HG02852 (cell line): ENCODE measurements around the gene P3H3.

Source experiments
- ATAC-seq: cut with Tn5 transposase; IDR thresholded peaks from one replicate; pipeline ENCODE4 v1.9.1; 2021; ENCODE audit warnings: mild to moderate bottlenecking, moderate library complexity; ENCODE audit not compliant: unreplicated experiment

The P3H3 gene

DNA sequence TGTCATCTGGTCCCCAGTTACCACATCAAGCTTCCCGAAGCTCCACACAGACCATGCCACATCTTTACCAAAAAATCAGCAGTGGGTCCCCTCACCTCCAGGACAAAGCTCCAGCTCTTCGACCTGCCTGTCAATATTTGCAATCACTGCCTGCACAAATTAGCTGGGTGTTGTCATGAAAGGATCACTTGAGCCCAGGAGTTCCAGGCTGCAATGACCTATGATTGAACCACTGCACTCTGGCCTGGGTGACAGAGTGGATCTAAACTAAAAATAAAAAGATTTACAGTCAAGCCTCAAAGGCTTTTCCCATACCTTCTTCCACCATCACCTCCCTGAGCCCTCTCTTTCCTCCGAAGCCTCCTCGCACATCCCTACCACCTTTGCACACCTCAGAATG is 31.6 kb upstream of the P3H3 start:
- ATAC-seq, result no peak

DNA sequence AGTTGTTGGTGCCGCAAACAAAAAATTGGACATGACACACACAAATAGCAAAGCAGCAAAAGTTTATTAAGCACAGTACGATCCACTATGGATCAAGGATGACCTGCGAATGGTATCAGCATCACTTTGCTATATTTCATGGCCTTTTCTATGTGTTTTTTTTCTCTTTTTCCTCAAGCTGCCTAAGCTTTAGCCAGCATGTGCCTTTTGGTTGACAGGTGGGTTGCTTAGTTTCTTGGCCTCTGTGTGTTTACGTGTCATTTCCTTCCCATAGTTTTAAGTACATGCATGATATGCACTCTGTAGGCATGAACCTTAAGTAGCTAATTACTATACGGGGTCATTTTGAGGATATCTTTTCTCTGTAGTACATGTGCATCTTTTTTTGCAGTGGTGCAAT is 29.1 kb upstream of the P3H3 start:
- no peak for ATAC-seq

DNA sequence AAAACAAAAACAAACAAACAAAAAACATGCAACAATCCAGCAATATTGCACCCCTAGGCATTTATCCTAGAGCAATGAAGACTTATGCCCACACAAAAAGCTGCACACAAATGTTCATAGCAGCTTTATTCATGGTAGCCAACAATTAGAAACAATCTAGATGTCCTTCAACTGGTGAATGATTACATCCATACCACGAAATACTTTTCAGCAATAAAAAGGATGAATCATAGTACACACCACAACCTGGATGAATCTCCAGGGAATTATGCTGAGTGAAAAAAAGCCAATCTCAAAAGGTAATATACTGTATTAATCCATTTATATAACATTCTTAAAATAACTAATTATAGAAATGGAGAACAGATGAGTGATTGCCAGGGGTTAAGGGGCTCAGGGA is 21.0 kb upstream of the P3H3 start:
- ATAC-seq, result no peak

DNA sequence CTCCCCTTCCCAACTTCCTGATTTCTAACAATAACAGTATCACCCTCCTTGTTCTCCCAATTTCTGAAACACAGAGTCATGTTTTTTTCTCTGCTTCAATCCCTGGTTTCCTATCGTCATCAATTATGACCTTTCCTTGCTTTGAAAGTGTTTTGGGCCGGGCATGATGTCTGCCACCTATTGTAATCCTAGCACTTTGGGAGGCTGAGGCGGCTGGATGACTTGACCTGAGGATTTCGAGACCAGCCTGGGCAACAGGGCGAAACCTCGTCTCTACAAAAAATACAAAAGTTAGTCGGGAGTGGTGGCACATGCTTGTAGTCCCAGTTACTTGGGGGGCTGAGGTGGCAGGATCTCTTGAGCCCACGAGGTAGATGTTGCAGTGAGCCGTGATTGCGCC is 19.2 kb upstream of the P3H3 start:
- ATAC-seq, result no peak

DNA sequence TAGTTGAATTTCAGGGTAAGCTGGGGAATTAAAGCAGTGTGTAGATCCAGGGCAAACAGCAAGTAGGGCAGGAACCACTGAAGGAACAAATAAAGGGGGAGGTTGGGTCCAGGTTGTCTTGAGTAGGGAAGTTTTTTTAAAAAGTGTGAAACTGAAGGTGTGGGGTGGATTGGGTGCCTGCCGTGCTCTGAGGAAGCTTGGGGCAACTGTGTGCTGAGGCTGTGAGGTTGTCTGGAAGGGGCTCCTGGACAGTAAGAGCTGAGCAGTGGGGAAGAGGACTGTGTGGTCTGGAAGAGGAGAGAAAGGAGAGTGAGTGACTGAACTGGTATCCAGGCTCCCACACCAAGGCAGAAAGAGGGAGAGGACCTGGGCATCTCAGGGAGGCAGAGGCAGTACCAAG is 17.4 kb upstream of the P3H3 start:
- ATAC-seq, result no peak

DNA sequence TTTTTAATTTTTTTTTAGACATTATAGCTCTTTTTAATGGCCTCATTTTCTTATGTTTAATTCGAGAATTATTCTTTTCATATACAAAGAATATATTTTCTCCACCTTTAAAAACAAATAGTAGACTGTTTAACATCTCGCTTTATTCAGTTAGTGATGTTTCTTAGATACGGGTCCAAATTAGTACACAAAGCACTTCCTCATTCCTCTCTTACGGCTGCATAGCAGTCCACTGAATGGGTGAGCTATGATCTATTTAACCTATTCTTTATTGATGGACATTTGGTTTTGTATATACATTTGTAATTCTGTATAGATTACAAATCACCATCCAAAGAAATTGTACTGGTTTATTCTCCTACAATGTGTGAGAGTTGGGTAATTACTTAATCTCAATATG is 14.8 kb upstream of the P3H3 start:
- ATAC-seq, result no peak

DNA sequence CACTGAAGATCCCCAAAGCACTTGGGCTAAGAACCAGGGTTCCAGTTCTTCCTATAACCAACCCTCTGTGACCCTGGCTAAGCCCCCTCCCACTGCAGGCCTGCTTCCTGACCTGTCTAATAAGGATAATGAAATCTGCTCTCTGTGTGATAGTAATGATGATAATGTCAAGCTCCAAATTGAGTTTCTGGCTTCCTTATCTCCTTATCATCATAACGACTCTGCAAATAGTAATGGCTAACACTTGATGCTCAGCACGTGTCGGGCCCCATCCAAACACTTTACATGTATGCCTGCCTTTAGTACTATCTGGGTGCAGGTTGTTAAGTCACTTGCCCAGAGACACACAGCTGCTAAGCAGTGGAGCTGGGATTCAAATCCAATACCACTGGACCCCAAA is 11.6 kb upstream of the P3H3 start:
- no peak for ATAC-seq

DNA sequence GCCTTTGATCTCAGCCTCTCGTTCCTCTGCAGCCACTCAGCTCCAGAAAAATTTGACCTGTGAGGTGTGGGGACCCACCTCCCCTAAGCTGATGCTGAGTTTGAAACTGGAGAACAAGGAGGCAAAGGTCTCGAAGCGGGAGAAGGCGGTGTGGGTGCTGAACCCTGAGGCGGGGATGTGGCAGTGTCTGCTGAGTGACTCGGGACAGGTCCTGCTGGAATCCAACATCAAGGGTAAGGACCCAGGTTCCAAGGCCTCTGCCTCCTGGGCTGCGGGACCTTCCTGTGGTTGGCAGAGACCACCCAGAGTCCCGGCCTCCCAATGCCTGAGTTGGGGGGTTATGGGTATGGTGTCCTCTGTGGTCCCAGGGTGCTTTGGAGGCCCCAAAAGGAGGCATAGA is 11.1 kb upstream of the P3H3 start:
- no peak for ATAC-seq

DNA sequence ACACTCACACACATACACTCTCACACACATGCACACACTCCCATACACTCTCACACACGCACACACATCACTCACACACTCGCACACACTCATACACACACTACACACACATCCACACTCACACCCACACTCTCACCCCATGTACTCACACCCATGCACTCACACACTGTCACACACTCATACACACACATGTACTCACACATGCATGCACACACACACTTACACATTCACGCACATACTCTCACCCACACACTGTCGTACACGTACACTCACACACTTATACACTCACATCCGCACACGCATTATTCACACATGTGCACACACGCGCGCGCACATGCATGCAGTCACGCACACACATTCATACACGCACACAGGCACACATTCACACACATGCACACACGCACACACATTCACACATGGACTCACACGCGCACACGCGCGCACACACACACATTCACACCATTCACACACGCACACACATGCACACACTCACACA is 10.5 kb upstream of the P3H3 start:
- ATAC-seq, result no peak

DNA sequence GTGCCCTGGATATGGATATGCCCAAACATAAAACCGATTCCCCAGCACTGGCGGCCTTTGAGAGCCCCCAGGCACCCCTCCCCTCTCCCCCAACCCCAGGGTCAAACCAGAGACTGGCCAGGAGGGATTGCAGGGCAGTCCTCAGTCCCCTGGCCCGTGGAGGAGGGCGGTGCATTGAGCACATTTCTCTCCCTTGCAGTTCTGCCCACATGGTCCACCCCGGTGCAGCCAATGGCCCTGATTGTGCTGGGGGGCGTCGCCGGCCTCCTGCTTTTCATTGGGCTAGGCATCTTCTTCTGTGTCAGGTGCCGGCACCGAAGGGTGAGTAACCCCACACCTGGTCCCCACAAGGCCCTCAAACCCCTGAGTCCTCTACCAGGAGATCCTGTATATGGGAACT is 10.0 kb upstream of the P3H3 start:
- ATAC-seq, result no peak

DNA sequence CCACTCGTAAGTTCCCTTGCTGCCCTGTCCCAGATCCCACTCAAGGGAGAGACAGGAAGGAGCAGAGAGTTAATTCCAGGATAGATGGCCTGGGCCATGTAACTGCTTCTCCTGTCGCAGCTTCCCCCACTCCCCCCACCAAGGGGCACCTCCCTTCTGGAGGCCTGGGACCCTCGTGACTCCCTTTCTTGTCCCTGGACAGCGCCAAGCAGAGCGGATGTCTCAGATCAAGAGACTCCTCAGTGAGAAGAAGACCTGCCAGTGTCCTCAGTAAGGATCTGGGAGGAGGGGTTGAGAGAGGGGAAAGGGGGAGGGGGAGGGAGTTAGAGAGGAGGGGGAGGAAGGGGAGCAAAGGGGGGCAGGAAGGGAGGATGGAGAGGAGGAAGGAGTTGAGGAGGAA is 9.6 kb upstream of the P3H3 start:
- no peak for ATAC-seq

DNA sequence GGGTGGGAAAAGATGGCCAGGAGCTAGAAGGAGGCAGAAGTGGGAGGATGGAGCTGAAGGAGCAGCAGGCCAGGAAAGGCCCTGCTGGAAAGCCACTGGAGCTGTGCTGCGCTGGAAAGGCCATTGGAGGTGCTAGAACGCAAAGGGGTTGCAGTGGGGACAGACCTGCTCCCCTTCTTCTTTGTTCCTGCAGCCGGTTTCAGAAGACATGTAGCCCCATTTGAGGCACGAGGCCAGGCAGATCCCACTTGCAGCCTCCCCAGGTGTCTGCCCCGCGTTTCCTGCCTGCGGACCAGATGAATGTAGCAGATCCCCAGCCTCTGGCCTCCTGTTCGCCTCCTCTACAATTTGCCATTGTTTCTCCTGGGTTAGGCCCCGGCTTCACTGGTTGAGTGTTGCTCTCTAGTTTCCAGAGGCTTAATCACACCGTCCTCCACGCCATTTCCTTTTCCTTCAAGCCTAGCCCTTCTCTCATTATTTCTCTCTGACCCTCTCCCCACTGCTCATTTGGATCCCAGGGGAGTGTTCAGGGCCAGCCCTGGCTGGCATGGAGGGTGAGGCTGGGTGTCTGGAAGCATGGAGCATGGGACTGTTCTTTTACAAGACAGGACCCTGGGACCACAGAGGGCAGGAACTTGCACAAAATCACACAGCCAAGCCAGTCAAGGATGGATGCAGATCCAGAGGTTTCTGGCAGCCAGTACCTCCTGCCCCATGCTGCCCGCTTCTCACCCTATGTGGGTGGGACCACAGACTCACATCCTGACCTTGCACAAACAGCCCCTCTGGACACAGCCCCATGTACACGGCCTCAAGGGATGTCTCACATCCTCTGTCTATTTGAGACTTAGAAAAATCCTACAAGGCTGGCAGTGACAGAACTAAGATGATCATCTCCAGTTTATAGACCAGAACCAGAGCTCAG is 8.8 kb upstream of the P3H3 start:
- ATAC-seq, result no peak

DNA sequence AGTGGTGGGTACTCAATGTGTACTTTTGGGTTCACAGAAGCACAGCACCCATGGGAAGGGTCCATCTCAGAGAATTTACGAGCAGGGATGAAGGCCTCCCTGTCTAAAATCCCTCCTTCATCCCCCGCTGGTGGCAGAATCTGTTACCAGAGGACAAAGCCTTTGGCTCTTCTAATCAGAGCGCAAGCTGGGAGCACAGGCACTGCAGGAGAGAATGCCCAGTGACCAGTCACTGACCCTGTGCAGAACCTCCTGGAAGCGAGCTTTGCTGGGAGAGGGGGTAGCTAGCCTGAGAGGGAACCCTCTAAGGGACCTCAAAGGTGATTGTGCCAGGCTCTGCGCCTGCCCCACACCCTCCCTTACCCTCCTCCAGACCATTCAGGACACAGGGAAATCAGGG is 8.0 kb upstream of the P3H3 start:
- no peak for ATAC-seq

DNA sequence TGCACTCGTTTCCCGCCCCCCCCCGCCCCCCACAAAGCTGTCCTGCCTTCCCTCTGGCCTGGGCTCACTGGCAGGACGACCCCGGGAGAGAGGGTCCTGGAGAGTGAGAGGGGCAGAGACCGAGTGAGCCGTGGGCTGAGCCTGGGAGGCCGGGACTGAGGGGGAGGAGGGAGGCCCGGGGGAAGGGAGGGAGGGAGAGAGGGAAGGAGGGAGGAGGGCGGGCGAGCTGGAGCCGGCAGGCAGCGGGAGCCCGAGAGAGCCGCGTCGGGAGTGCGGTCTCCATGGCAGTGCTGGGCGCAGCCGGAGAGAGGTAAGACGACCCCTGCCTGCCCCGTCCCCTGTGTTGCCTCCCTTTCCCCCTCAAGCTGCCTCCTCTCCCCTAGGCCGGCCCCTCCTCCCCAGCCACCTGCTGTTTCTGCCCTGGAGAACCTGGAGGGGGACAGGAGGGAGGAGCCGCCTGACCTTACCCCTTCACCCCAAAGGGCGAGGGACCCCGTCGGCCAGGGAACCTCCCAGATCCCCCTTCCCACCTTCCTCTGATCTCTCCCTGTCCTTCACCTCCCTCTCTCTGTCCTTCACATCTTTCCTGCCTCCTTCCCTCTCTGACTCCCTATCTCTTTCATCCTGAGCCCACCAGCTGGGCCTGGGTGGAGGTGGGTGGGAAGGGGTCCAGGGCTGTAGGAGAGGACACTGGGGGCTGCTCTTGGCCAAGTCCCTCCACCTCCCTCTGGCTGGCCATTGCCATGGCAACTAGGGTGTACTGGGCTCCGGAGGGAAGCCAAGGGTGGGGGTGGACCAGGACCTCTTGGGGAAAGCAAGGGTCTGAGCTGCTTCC is 6.4 kb upstream of the P3H3 start, which contains the start of gene GPR162:
Gene GPR162 (plus strand): TSS at position 231 of the 835 bp plus-strand sequence. CDS start 2,078 bp downstream, outside the sequence.
- no peak for ATAC-seq

DNA sequence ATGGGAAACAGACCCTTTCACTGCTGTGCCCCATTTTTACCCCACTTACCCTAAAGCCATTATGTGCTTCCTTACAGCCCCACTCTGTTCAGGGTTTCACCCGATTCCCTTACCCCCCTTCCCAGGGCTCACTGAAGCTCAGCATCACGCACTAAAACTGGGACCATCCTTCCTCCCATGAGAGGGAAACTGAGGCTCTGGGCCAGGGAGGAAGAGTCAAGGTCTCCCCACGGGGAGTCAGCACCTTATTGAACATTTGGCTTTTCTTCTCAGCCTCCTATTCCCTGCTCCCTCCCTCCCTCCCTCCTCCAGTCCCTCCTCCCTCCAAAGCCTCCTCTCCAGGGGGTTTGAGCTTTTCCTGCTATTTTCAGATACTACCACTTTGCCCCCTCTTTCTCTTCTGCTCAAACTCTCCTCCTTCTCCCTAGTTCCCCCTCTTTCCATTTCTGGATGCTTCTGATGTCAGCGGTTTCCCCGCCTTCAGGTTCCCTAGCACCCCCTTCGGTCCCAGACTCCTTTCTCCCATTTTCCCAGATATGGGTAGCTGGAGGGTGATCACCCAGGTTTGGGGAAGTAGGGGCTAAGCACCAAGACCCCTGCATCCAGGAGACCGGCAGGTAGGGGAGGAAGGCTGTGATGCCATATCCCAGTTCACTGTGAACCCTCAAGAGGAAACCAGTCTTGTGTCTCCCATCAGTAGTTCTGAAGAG is 5.6 kb upstream of the P3H3 start:
- ATAC-seq, result no peak

DNA sequence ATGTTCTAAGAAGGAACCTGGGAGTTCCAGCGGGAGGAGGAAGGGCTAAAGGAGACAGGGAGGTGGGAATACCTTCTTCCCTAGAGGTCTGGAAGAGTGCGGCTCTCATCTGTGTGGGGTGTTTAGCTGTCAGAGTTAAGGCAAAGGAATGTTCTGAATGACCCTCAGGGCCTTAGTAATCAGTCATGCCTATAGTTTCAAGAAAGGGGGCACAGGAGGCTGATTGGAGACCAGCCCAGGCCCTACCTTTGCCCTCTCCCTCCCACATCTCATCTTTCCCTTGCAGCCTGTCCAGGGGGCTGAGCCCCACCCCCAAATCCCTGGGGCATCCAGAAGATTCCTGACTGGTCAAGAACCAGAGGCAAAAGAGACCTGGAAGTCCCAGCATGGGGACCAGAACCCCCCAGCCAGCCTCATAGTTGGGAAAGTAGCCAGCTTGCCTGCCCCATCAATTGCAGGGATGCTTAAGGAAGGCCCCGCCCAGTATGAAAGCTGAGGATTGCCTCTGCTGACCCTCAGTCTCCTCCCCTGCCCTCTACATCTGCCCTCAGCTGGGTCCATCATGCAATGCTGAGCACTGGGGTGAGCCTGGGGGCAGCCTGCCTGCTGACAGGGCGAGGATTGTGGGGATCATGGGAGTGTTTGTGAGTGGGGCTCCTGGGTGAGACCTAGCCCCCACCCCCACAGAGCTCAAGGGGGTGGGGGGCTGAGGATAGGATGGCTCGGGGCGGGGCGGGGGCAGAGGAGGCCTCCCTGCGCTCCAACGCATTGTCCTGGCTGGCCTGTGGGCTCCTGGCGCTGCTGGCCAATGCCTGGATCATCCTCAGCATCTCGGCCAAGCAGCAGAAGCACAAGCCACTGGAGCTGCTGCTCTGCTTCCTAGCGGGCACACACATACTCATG is 4.8 kb upstream of the P3H3 start:
- ATAC-seq, result no peak

DNA sequence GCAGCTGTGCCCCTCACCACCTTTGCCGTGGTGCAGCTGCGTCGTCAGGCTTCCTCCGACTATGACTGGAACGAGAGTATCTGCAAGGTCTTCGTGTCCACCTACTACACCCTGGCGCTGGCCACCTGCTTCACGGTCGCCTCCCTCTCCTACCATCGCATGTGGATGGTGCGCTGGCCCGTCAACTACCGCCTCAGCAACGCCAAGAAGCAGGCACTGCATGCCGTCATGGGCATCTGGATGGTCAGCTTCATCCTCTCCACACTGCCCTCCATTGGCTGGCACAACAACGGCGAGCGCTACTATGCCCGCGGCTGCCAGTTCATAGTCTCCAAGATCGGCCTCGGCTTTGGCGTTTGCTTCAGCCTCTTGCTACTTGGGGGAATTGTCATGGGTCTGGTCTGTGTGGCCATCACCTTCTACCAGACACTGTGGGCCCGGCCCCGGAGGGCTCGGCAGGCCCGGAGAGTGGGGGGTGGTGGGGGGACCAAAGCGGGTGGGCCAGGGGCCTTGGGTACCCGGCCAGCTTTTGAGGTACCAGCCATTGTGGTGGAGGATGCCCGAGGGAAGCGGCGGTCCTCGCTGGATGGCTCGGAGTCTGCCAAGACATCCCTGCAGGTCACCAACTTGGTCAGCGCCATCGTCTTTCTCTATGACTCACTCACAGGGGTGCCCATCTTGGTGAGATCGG is 4.0 kb upstream of the P3H3 start:
- ATAC-seq, result no peak

DNA sequence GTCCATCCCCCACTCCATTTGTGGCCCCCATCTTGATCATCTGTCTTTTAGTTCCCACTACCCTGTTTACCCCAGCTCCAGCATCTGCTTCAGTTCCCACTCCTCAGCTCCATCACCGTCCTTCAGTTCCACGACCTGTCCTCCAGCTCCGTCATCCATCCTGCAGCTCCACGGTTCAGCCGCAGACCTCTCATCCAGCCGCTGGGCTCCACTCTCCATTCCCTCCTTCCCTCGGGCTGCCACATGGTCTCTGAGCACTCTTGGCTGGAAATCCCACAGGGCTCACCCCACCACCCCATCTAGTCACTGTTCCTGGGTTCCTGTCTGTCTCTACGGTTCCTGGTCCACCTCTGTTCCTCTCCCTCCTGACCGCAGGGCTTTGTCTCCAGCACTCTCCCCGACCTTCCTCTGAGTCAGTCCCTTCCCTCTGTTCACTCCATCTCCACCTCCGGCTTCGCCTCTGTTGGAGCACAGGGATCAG is 3.3 kb upstream of the P3H3 start:
- no peak for ATAC-seq

DNA sequence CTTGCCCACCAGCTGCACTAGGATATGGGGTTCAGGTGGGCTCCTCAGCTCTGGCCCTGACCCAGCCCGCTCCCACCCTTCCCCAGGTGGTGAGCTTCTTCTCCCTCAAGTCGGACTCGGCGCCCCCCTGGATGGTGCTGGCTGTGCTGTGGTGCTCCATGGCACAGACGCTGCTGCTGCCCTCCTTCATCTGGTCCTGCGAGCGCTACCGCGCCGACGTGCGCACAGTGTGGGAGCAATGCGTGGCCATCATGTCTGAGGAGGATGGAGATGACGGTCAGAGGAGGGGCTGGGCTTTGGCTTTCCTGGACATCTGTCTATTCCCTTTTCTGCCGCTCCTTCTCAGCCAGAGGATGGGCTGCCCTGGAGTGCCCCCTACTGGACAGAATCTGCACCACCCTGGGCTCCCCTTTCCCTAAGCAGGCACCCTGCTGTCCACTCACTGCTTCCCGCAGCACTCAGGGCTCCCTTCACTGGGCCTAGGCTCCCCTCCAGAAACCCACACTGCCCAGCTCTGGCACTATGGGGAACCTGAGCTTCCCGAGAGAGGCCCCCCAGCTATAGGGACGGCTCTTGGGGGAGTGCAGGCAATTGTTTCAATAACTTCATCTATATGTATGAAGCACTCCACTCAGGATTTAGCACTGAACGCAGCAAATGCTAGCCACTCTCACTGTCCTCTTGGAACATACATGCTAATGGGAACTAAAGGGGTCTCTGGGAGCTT is 2.6 kb upstream of the P3H3 start:
- no peak for ATAC-seq
